Measurements from ENCODE around the gene PPM1F. TPM values are rescaled to one million over a fixed set of nuclear protein-coding genes. Genes with fewer than 3 reads are reported as not detected.
"Not testable (repeated sequence)": the region's sequence is repeated elsewhere in the genome, so short reads cannot be mapped to it uniquely, and the experiment has no call there.

Gene PPM1F
- total RNA-seq, 1 experiment from 2014 or later, result 21.1 TPM

GRCh38 chr22:21907638-21908522, 44.8 kb downstream of the PPM1F start:
- H2AFZ ChIP-seq (ENCODE audit: low read length), result no peak overlapping the region
- H4K8ac ChIP-seq (replicated peaks; ENCODE audit: insufficient read length, low read depth, low read length), result no peak overlapping the region
- no peak for TF ChIP-seq CTCF (conservative IDR thresholded peaks at IDR 0.05)
- H3K27me3 Mint-ChIP-seq (ENCODE audit: low read depth), result peaks cover 23% of the 10 kb centered on the region
- no peaks in the 10 kb centered on the region; a peak in 2 of 7 replicates for H3K36me3 Mint-ChIP-seq (ENCODE audit: insufficient read depth in 1 of 3, low read depth in 3 of 3)
- no peak overlapping the region for H3K4me2 ChIP-seq (ENCODE audit: insufficient read depth, insufficient read length, low read length)
- DNase-seq, result no peak
- no peak overlapping the region for H2AK5ac ChIP-seq (ENCODE audit: insufficient read length, low read length)
- H3K4me1 ChIP-seq (ENCODE audit: insufficient read depth, low read length), result no peaks in the 10 kb centered on the region
- no peak overlapping the region for H3T11ph ChIP-seq (ENCODE audit: low read length)
- no peak overlapping the region for H4K5ac ChIP-seq (ENCODE audit: insufficient read length, low read depth, low read length)
- no peaks in the 10 kb centered on the region for H4K20me1 ChIP-seq (ENCODE audit: control insufficient read depth, insufficient read depth, insufficient read length)
- no peak overlapping the region for H2BK12ac ChIP-seq (ENCODE audit: insufficient read length, low read depth, low read length)
- H3K9me3 ChIP-seq (ENCODE audit: control insufficient read depth, low read depth, low read length), result no peaks in the 10 kb centered on the region
- H3K18ac ChIP-seq (ENCODE audit: insufficient read length, low read depth, low read length), result no peak overlapping the region
- H3K23me2 ChIP-seq (ENCODE audit: insufficient read length, low read depth, low read length, poor library complexity, severe bottlenecking), result no peaks in the 10 kb centered on the region
- no peak overlapping the region for H3K27ac ChIP-seq (ENCODE audit: insufficient read length, low read depth, low read length)
- H3K9ac ChIP-seq (ENCODE audit: extremely low read depth, insufficient read length, low read length), result no peak overlapping the region
- H3K4me3 Mint-ChIP-seq, result no peak overlapping the region
- no peak overlapping the region for H3K27ac Mint-ChIP-seq
- no peak overlapping the region for H2BK5ac ChIP-seq (ENCODE audit: insufficient read length, low read length)
- H3K56ac ChIP-seq (ENCODE audit: insufficient read length, low read depth, low read length), result no peak overlapping the region
- no peak overlapping the region for H2BK15ac ChIP-seq (ENCODE audit: low read depth, low read length)
- H3K4me1 Mint-ChIP-seq, result no peaks in the 10 kb centered on the region
- no peak overlapping the region for H3K14ac ChIP-seq (ENCODE audit: insufficient read depth, low read length)
- H4K91ac ChIP-seq (ENCODE audit: insufficient read length, low read depth, low read length), result no peak overlapping the region
- H3K27me3 ChIP-seq (ENCODE audit: insufficient read depth, low read length), result no peaks in the 10 kb centered on the region
- WGBS (ENCODE audit: extremely low coverage, insufficient read length, low lambda C conversion rate), result no CpG with 5 or more reads among the region's 7 CpGs
- no peak overlapping the region for H3K4ac ChIP-seq (ENCODE audit: low read depth, low read length)
- H3K9me3 Mint-ChIP-seq, result no peaks in the 10 kb centered on the region
- H2BK20ac ChIP-seq (ENCODE audit: low read depth, low read length, poor library complexity, severe bottlenecking), result no peak overlapping the region
- no peak overlapping the region for H3K23ac ChIP-seq (ENCODE audit: insufficient read length, low read depth, low read length)
- no peaks in the 10 kb centered on the region for H3K79me2 ChIP-seq (ENCODE audit: insufficient read depth, low read length)
- H3K79me1 ChIP-seq (ENCODE audit: insufficient read depth, low read depth, low read length, poor library complexity, severe bottlenecking), result no peaks in the 10 kb centered on the region
- H2BK120ac ChIP-seq (ENCODE audit: low read depth, low read length, poor library complexity, severe bottlenecking), result no peak overlapping the region

- H3K27ac ChIP-seq (ENCODE audit: insufficient read length, low read depth, low read length); H3K27ac Mint-ChIP-seq; H2BK120ac ChIP-seq (ENCODE audit: low read depth, low read length, poor library complexity, severe bottlenecking): not testable (repeated sequence)
Measured at GRCh38 chr22:21905234-21905633, 47.4 kb downstream of the PPM1F start.

More at GRCh38 chr22:21905234-21905633, 47.4 kb downstream of the PPM1F start:
- H3K36me3 Mint-ChIP-seq (ENCODE audit: insufficient read depth in 1 of 3, low read depth in 3 of 3); H3K9ac ChIP-seq (ENCODE audit: extremely low read depth, insufficient read length, low read length); H3T11ph ChIP-seq (ENCODE audit: low read length); H2BK12ac ChIP-seq (ENCODE audit: insufficient read length, low read depth, low read length); H3K4ac ChIP-seq (ENCODE audit: low read depth, low read length); H3K9me3 Mint-ChIP-seq; H3K79me2 ChIP-seq (ENCODE audit: insufficient read depth, low read length); H2AK5ac ChIP-seq (ENCODE audit: insufficient read length, low read length); H3K4me1 Mint-ChIP-seq; H3K79me1 ChIP-seq (ENCODE audit: insufficient read depth, low read depth, low read length, poor library complexity, severe bottlenecking); H2BK5ac ChIP-seq (ENCODE audit: insufficient read length, low read length); H3K4me3 Mint-ChIP-seq; H3K4me1 ChIP-seq (ENCODE audit: insufficient read depth, low read length); DNase-seq; H4K8ac ChIP-seq (replicated peaks; ENCODE audit: insufficient read length, low read depth, low read length); H2AFZ ChIP-seq (ENCODE audit: low read length); H4K91ac ChIP-seq (ENCODE audit: insufficient read length, low read depth, low read length); H3K27me3 ChIP-seq (ENCODE audit: insufficient read depth, low read length); H3K23ac ChIP-seq (ENCODE audit: insufficient read length, low read depth, low read length); H3K56ac ChIP-seq (ENCODE audit: insufficient read length, low read depth, low read length); H3K23me2 ChIP-seq (ENCODE audit: insufficient read length, low read depth, low read length, poor library complexity, severe bottlenecking); H3K9me3 ChIP-seq (ENCODE audit: control insufficient read depth, low read depth, low read length); H2BK20ac ChIP-seq (ENCODE audit: low read depth, low read length, poor library complexity, severe bottlenecking); H3K14ac ChIP-seq (ENCODE audit: insufficient read depth, low read length); H4K20me1 ChIP-seq (ENCODE audit: control insufficient read depth, insufficient read depth, insufficient read length); H3K4me2 ChIP-seq (ENCODE audit: insufficient read depth, insufficient read length, low read length); H2BK15ac ChIP-seq (ENCODE audit: low read depth, low read length); H4K5ac ChIP-seq (ENCODE audit: insufficient read length, low read depth, low read length); H3K18ac ChIP-seq (ENCODE audit: insufficient read length, low read depth, low read length): not testable (repeated sequence)
- WGBS (ENCODE audit: extremely low coverage, insufficient read length, low lambda C conversion rate), result no CpG with 5 or more reads among the region's 11 CpGs
- H3K27me3 Mint-ChIP-seq (ENCODE audit: low read depth), result peaks cover 24% of the 10 kb centered on the region

Measured in H9 (cell line).